ENCODE measurements around the gene METTL14. TPM values are rescaled to one million over a fixed set of nuclear protein-coding genes. Genes with fewer than 3 reads are reported as not detected.

The METTL14 gene
- total RNA-seq, 1 donor from 2014 or later: 32.9 TPM

GRCh38 chr4:118738090-118738489 lies 52.9 kb downstream of the METTL14 start:
- peaks cover 10% of the 10 kb centered on the region for H3K36me3 ChIP-seq (ENCODE audit: control insufficient read depth, insufficient read depth, low read length)

DNA sequence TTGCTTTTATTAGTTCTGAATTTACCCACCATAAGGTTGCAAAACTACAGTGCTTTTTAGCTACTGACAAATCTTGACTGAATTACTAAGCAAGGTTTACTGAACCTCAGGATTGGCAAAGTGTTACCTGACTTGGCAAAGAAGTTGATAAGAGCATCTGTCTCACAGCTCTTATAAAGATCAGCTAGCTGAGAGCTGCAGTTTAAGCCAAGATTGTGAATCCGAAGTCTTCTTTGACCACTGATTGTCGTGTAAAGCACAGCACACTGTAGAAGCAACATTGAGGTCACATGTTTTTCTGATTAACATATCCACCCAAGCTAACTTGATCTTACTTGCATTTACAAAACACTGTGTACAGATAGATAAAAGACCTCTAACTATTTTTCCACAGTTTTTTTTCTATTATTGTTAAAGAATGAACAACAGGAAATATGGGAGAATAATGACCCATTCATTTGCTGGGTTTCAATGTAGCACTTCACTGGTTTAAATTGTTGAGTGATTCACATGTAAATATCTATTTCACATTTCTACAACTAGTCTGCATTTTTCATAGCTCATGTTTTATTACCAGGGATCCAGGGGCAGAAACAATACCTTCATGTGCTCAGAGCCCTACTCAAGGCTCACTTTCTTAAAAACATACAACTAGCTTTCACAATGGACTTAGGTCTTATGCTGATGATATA lies 54.0 kb downstream of the METTL14 start:
- Histone ChIP-seq H3K27me3 (ENCODE audit: control insufficient read depth, insufficient read depth, low read length) (no peaks in the 10 kb centered on the region), H3K36me3 (ENCODE audit: control insufficient read depth, insufficient read depth, low read length) (peaks cover 10% of the 10 kb centered on the region), H3K4me3 (ENCODE audit: low read depth, low read length) (no peak overlapping the region)
- FAIRE-seq (no peak), DNase-seq (ENCODE audit: low read depth) (no peak)
- no peak for TF ChIP-seq CTCF (IDR thresholded peaks at IDR 0.05; ENCODE audit: insufficient read depth, low read length, severe bottlenecking)

More at GRCh38 chr4:118738090-118738489, 52.9 kb downstream of the METTL14 start:
- FAIRE-seq (no peak), DNase-seq (ENCODE audit: low read depth) (no peak)
- no peak for TF ChIP-seq CTCF (IDR thresholded peaks at IDR 0.05; ENCODE audit: insufficient read depth, low read length, severe bottlenecking)
- Histone ChIP-seq H3K27me3 (ENCODE audit: control insufficient read depth, insufficient read depth, low read length) (no peaks in the 10 kb centered on the region), H3K4me3 (ENCODE audit: low read depth, low read length) (no peak overlapping the region)

DNA sequence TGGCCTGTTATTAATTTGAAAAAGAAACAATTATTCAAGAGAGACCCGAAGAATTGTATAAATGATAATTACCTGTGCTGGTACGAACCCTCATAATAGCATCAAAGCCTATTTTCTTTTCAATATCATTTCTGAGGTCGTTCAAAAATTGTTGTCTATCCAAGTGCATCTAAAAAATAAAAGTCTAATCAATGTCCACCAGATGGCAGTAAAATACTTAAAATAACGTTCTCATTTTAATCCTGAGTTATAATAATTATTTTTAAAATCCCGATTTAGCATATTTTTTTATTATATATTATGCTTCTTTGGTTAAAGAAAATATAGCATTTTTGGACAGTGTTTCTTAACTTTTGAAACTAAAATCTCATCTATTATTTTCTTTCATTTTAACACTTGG lies 55.7 kb downstream of the METTL14 start:
- Histone ChIP-seq H3K4me3 (ENCODE audit: low read depth, low read length) (no peak overlapping the region), H3K36me3 (ENCODE audit: control insufficient read depth, insufficient read depth, low read length) (peaks cover 12% of the 10 kb centered on the region), H3K27me3 (ENCODE audit: control insufficient read depth, insufficient read depth, low read length) (no peaks in the 10 kb centered on the region)
- DNase-seq (ENCODE audit: low read depth) (peak; percentile 28), FAIRE-seq (no peak)
- no peak for TF ChIP-seq CTCF (IDR thresholded peaks at IDR 0.05; ENCODE audit: insufficient read depth, low read length, severe bottlenecking)

GRCh38 chr4:118741301-118741855 lies 56.2 kb downstream of the METTL14 start:
- DNase-seq (ENCODE audit: low read depth) (no peak), FAIRE-seq (no peak)
- no peak for TF ChIP-seq CTCF (IDR thresholded peaks at IDR 0.05; ENCODE audit: insufficient read depth, low read length, severe bottlenecking)
- no peak overlapping the region for H3K4me3 ChIP-seq (ENCODE audit: low read depth, low read length)
- peaks cover 10% of the 10 kb centered on the region for H3K36me3 ChIP-seq (ENCODE audit: control insufficient read depth, insufficient read depth, low read length)
- H3K27me3 ChIP-seq (ENCODE audit: control insufficient read depth, insufficient read depth, low read length): no peaks in the 10 kb centered on the region

DNA sequence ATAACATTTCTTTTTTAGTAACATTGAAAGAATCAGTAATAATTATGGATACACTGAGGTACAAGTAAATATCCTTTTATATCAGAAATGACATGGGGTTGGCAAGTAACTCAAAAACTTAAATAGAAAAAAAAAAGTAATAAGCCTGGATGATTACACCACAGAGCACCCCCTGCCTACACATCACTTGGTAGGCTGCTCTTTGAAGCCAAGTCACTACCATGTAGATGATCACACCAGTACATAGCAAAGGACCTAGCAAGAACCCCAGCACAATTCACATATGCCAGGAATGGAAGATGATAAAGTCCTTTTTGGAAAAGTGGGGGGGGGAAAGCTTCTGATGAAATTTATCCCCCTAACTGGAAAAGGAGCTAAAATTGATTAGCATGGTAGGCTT lies 56.9 kb downstream of the METTL14 start:
- FAIRE-seq: no peak
- H3K36me3 ChIP-seq (ENCODE audit: control insufficient read depth, insufficient read depth, low read length): peaks cover 10% of the 10 kb centered on the region
- no peak for TF ChIP-seq CTCF (IDR thresholded peaks at IDR 0.05; ENCODE audit: insufficient read depth, low read length, severe bottlenecking)

More for the DNA sequence above, 56.9 kb downstream of the METTL14 start:
- DNase-seq (ENCODE audit: low read depth): no peak
- no peaks in the 10 kb centered on the region for H3K27me3 ChIP-seq (ENCODE audit: control insufficient read depth, insufficient read depth, low read length)
- H3K4me3 ChIP-seq (ENCODE audit: low read depth, low read length): no peak overlapping the region

Data from bronchial epithelial cell (primary cell).